HCT116 (cell line): Measurements from ENCODE around the gene TCP11L2. TPM values are rescaled to one million over a fixed set of nuclear protein-coding genes. Genes with fewer than 3 reads are reported as not detected.

Source experiments
- ATAC-seq: fragments of 200-7000 bp; cut with Tn5 transposase; 2 replicates; pipeline ENCODE4 v1.9.1; 2020; ENCODE audit warnings: mild to moderate bottlenecking, moderate library complexity
- BruUV-seq: library from RNA; stranded (reverse); fragments of 400-500 nt; replicated peaks from 2 replicates; lab custom pipeline; 2021; lab: Mats Ljungman, UMichigan
- CTCF ChIA-PET: fragments of 300-600 bp; sonication (Branson Sonifier 250); formaldehyde crosslinking; loops from one replicate; lab custom pipeline; 2021; ENCODE audit warnings: antibody characterized with exemption; lab: Charles Lee
- POLR2A ChIA-PET: fragments of 300-600, 350-600 bp; sonication (Branson Sonifier 250); formaldehyde crosslinking; loops from one replicate; lab custom pipeline; 2021; ENCODE audit warnings: antibody characterized with exemption; lab: Charles Lee
- RAD21 ChIA-PET, 2 experiments: fragments of 300-600 bp; sonication (Branson Sonifier 250); formaldehyde crosslinking; loops; one replicate each; lab custom pipeline; 2023; ENCODE audit warnings: low total read pairs in 2 of 2; ENCODE audit not compliant: uncharacterized antibody in 2 of 2, unreplicated experiment in 2 of 2, low non-redundant PET in 1 of 2; lab: Charles Lee
- DNase-seq: peaks from one replicate; pipeline ENCODE4 v3.0.0-alpha.2; 2010; ENCODE audit warnings: low read depth, low spot score
- H2AFZ ChIP-seq: fragments of 200-600 bp; shearing (Covaris generic), sonication (generic); 2 replicates; pipeline ENCODE4 v1.6.1; 2017; ENCODE audit warnings: low read depth, mixed run types, mixed read lengths, antibody characterized with exemption, low read length; ENCODE audit not compliant: poor library complexity, severe bottlenecking
- H3K27ac ChIP-seq: 2 replicates; pipeline ENCODE4 v1.5.1; 2012; ENCODE audit warnings: low read depth, low read length
- H3K27me3 ChIP-seq: fragments of 200-600 bp; sonication (generic); 2 replicates; pipeline ENCODE4 v1.6.1; 2016; ENCODE audit warnings: mixed run types, low read length, mixed read lengths; ENCODE audit not compliant: insufficient read depth
- H3K36me3 ChIP-seq, 2 experiments: fragments of 200-500 bp in 1 of 2; fragments of 200-600 bp in 1 of 2; sonication (Bioruptor generic) in 1 of 2; sonication (generic) in 1 of 2; 2 replicates each; pipeline versions ENCODE4 v1.5.1 to v1.6.1; 2014 to 2016; ENCODE audit warnings: low read length in 2 of 2, inconsistent platforms in 1 of 2, mixed read lengths in 1 of 2, mixed run types in 1 of 2; ENCODE audit not compliant: insufficient read depth in 2 of 2, control insufficient read depth in 1 of 2
- H3K4me1 ChIP-seq, 2 experiments: fragments of 200-600 bp in 1 of 2; sonication (generic) in 1 of 2; 2 replicates each; pipeline versions ENCODE4 v1.5.1 to v1.6.1; 2012 to 2017; ENCODE audit warnings: low read length in 2 of 2, inconsistent platforms in 1 of 2, mild to moderate bottlenecking in 1 of 2, mixed read lengths in 1 of 2, mixed run types in 1 of 2, moderate library complexity in 1 of 2; ENCODE audit not compliant: insufficient read depth in 2 of 2, control insufficient read depth in 1 of 2
- H3K4me2 ChIP-seq: fragments of 200-600 bp; sonication (generic); 2 replicates; pipeline ENCODE4 v1.6.1; 2017; ENCODE audit warnings: mixed run types, low read length, mixed read lengths
- H3K4me3 ChIP-seq, 2 experiments: fragments of 200-600 bp in 1 of 2; sonication (generic) in 1 of 2; replicated peaks in 1 of 2; 2 replicates each; pipeline ENCODE4 v1.5.1; 2011 to 2016; ENCODE audit warnings: low read length in 2 of 2, control low read depth in 1 of 2, low read depth in 1 of 2, mild to moderate bottlenecking in 1 of 2, mixed read lengths in 1 of 2, mixed run types in 1 of 2
- H3K79me2 ChIP-seq: fragments of 200-600 bp; sonication (generic); 2 replicates; pipeline ENCODE4 v1.6.1; 2017; ENCODE audit warnings: mild to moderate bottlenecking, mixed run types, low read length, moderate library complexity, mixed read lengths; ENCODE audit not compliant: insufficient read depth
- H3K9ac ChIP-seq: fragments of 200-600 bp; sonication (generic); 2 replicates; pipeline ENCODE4 v1.6.1; 2016; ENCODE audit warnings: low read length, mixed read lengths
- H3K9me2 ChIP-seq: fragments of 200-600 bp; sonication (generic), shearing (Covaris generic); 2 replicates; pipeline ENCODE4 v1.6.1; 2017; ENCODE audit warnings: mixed run types, mild to moderate bottlenecking, moderate library complexity; ENCODE audit not compliant: insufficient read depth
- H3K9me3 ChIP-seq, 2 experiments: fragments of 200-500 bp in 1 of 2; fragments of 200-600 bp in 1 of 2; sonication (Bioruptor generic) in 1 of 2; sonication (generic) in 1 of 2; 2 replicates each; pipeline ENCODE4 v1.6.1; 2014 to 2017; ENCODE audit warnings: low read length in 2 of 2, mixed read lengths in 2 of 2, inconsistent platforms in 1 of 2, low read depth in 1 of 2, mild to moderate bottlenecking in 1 of 2, mixed run types in 1 of 2, moderate library complexity in 1 of 2; ENCODE audit not compliant: control insufficient read depth in 1 of 2, insufficient read depth in 1 of 2
- H4K20me1 ChIP-seq: fragments of 200-600 bp; sonication (generic), shearing (Covaris generic); 2 replicates; pipeline ENCODE4 v1.6.1; 2017; ENCODE audit warnings: mixed run types, mild to moderate bottlenecking, moderate library complexity; ENCODE audit not compliant: insufficient read depth
- ATF3 ChIP-seq: IDR thresholded peaks from 2 replicates; pipeline ENCODE4 v1.6.1; 2012
- CBX3 ChIP-seq: IDR thresholded peaks from 2 replicates; pipeline ENCODE4 v1.6.1; 2012; ENCODE audit warnings: low read depth
- CEBPB ChIP-seq: IDR thresholded peaks from 2 replicates; pipeline ENCODE4 v1.6.1; 2012; ENCODE audit warnings: low read depth
- POLR2A ChIP-seq: IDR thresholded peaks from 2 replicates; pipeline ENCODE4 v1.7.0; 2011; ENCODE audit warnings: borderline replicate concordance; ENCODE audit not compliant: insufficient read depth, insufficient read length; ENCODE audit errors: extremely low read depth
- POLR2AphosphoS5 ChIP-seq: IDR thresholded peaks from 2 replicates; pipeline ENCODE4 v1.6.1; 2011; ENCODE audit warnings: mild to moderate bottlenecking, low read depth, low read length, moderate library complexity
- SIN3A ChIP-seq: IDR thresholded peaks from 2 replicates; pipeline ENCODE4 v1.6.1; 2012; ENCODE audit warnings: low read depth
- SP1 ChIP-seq: IDR thresholded peaks from 2 replicates; pipeline ENCODE4 v1.6.1; 2012; ENCODE audit warnings: low read depth
- TCF7L2 ChIP-seq: IDR thresholded peaks from 2 replicates; pipeline ENCODE4 v1.7.0; 2011; ENCODE audit warnings: borderline replicate concordance, inconsistent platforms; ENCODE audit not compliant: insufficient read depth, insufficient read length; ENCODE audit errors: extremely low read depth
- intact Hi-C: fragments of 100-400 bp; cut with micrococcal nuclease; formaldehyde crosslinking; loops from 2 replicates; pipeline ENCODE4 v1.10.0; 2022
- total RNA-seq: library from RNA; stranded (reverse); gene quantifications from one replicate; pipeline ENCODE4 v1.2.1, GENCODE V29; 2021; ENCODE audit not compliant: unreplicated experiment
- TF ChIP-seq, protein P1 (sequence below), 3 experiments: fragments of 200-600 bp in 1 of 3; sonication (generic) in 1 of 3; IDR thresholded peaks in 2 of 3; conservative IDR thresholded peaks in 1 of 3; 2 replicates each; pipeline ENCODE4 v1.5.1; 2012 to 2017; ENCODE audit warnings: low read depth in 2 of 3, low read length in 2 of 3, antibody characterized with exemption in 1 of 3, borderline replicate concordance in 1 of 3, control low read depth in 1 of 3, mild to moderate bottlenecking in 1 of 3, mixed read lengths in 1 of 3, mixed run types in 1 of 3, moderate library complexity in 1 of 3; ENCODE audit not compliant: insufficient read depth in 1 of 3
- TF ChIP-seq, protein P2 (sequence below): IDR thresholded peaks from 2 replicates; pipeline ENCODE4 v1.6.1; 2012
- TF ChIP-seq, protein P3 (sequence below): IDR thresholded peaks from 2 replicates; pipeline ENCODE4 v1.6.1; 2012; ENCODE audit warnings: low read depth

TCP11L2 gene
- total RNA-seq, 1 experiment from 2014 or later, result 14.4 TPM

DNA sequence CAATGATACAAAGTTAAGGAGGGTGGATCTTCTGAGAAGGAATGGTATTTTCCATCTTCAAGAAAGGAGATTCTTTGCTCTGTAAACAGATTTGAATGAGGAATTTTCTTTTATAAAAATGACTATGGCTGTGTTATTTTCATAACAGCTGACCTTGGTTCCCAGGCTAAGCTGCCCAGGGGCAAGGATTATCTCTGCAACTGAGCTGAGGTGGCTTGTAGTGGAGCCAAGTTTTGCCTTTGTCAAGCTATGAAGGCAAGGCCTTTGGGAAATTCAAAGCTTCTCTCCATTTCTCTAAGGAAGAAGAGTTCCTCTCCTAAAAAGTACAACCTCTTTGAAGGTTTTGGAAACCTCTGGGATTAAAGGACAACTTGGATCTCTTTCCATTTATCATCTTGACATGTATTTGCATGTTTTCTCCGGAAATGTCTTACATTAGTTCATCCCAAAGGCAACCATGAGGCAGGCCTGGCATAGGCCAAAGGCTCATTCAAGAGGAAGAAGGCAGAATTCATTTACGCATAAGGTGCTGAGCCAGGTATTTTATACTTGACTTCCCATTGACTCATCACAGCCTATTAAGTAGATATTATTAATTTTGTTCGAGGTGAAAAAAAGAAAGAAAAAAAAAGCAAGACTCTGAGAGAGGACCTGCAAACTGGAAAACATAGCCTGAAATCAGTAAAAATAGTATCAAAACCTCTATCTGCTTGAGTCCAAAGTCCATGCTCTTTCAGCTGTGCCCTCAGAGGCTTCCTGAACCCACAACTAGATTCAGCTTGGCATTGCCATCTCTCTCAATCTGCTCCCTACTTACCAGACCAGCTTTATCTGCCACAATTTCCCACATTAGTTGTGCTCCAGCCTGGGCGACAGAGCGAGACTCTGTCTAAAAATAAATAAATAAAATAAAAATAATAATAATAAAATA lies 30.7 kb upstream of the TCP11L2 start:
- Histone ChIP-seq H3K4me1 (no peaks in the 10 kb centered on the region), H3K9me2 (no peaks in the 10 kb centered on the region), H3K79me2 (no peaks in the 10 kb centered on the region), H3K9me3 (no peaks in the 10 kb centered on the region), H3K36me3 (no peaks in the 10 kb centered on the region), H2AFZ (no peak overlapping the region), H3K4me3 (no peak overlapping the region), H3K9ac (no peak overlapping the region), H3K27me3 (no peaks in the 10 kb centered on the region), H4K20me1 (no peaks in the 10 kb centered on the region), H3K4me2 (no peak overlapping the region), H3K27ac (no peak overlapping the region)
- CTCF ChIA-PET, result interaction anchor here (2.3 kb wide), 1 partner anchor 11 kb away, joined by 6 read pairs; no protein-coding TSS in a partner anchor
- no peak for TF ChIP-seq CEBPB
- TF ChIP-seq, protein P1, sequence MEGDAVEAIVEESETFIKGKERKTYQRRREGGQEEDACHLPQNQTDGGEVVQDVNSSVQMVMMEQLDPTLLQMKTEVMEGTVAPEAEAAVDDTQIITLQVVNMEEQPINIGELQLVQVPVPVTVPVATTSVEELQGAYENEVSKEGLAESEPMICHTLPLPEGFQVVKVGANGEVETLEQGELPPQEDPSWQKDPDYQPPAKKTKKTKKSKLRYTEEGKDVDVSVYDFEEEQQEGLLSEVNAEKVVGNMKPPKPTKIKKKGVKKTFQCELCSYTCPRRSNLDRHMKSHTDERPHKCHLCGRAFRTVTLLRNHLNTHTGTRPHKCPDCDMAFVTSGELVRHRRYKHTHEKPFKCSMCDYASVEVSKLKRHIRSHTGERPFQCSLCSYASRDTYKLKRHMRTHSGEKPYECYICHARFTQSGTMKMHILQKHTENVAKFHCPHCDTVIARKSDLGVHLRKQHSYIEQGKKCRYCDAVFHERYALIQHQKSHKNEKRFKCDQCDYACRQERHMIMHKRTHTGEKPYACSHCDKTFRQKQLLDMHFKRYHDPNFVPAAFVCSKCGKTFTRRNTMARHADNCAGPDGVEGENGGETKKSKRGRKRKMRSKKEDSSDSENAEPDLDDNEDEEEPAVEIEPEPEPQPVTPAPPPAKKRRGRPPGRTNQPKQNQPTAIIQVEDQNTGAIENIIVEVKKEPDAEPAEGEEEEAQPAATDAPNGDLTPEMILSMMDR (IDR thresholded peaks at IDR 0.05 in 2 of 3, conservative IDR thresholded peaks at IDR 0.05 in 1 of 3; ENCODE audit: borderline replicate concordance in 1 of 3, insufficient read depth in 1 of 3, low read depth in 2 of 3, low read length in 2 of 3), result no peak
- no peak for TF ChIP-seq POLR2AphosphoS5
- no peak for TF ChIP-seq POLR2A
- TF ChIP-seq, protein P2, sequence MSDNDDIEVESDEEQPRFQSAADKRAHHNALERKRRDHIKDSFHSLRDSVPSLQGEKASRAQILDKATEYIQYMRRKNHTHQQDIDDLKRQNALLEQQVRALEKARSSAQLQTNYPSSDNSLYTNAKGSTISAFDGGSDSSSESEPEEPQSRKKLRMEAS, result no peak
- TF ChIP-seq SIN3A, result no peak
- no peak for TF ChIP-seq SP1
- no peak for TF ChIP-seq TCF7L2
- no peak for TF ChIP-seq CBX3
- TF ChIP-seq ATF3, result no peak
- TF ChIP-seq, protein P3, sequence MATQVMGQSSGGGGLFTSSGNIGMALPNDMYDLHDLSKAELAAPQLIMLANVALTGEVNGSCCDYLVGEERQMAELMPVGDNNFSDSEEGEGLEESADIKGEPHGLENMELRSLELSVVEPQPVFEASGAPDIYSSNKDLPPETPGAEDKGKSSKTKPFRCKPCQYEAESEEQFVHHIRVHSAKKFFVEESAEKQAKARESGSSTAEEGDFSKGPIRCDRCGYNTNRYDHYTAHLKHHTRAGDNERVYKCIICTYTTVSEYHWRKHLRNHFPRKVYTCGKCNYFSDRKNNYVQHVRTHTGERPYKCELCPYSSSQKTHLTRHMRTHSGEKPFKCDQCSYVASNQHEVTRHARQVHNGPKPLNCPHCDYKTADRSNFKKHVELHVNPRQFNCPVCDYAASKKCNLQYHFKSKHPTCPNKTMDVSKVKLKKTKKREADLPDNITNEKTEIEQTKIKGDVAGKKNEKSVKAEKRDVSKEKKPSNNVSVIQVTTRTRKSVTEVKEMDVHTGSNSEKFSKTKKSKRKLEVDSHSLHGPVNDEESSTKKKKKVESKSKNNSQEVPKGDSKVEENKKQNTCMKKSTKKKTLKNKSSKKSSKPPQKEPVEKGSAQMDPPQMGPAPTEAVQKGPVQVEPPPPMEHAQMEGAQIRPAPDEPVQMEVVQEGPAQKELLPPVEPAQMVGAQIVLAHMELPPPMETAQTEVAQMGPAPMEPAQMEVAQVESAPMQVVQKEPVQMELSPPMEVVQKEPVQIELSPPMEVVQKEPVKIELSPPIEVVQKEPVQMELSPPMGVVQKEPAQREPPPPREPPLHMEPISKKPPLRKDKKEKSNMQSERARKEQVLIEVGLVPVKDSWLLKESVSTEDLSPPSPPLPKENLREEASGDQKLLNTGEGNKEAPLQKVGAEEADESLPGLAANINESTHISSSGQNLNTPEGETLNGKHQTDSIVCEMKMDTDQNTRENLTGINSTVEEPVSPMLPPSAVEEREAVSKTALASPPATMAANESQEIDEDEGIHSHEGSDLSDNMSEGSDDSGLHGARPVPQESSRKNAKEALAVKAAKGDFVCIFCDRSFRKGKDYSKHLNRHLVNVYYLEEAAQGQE, result no peak
- POLR2A ChIA-PET, result no interaction called here
- no TSS peak for BruUV-seq
- DNase-seq (no peak), ATAC-seq (no peak)
- RAD21 ChIA-PET, result no interaction called here
- intact Hi-C loops, result no loop called here
